GM19328 (cell line): Measurements from ENCODE around the gene GSTP1.
"Not testable (repeated sequence)": the region's sequence is repeated elsewhere in the genome, so short reads cannot be mapped to it uniquely, and the experiment has no call there.

Source experiments
- ATAC-seq: cut with Tn5 transposase; IDR thresholded peaks from one replicate; pipeline ENCODE4 v1.9.1; 2021; ENCODE audit warnings: mild to moderate bottlenecking, moderate library complexity; ENCODE audit not compliant: unreplicated experiment

Gene GSTP1

DNA sequence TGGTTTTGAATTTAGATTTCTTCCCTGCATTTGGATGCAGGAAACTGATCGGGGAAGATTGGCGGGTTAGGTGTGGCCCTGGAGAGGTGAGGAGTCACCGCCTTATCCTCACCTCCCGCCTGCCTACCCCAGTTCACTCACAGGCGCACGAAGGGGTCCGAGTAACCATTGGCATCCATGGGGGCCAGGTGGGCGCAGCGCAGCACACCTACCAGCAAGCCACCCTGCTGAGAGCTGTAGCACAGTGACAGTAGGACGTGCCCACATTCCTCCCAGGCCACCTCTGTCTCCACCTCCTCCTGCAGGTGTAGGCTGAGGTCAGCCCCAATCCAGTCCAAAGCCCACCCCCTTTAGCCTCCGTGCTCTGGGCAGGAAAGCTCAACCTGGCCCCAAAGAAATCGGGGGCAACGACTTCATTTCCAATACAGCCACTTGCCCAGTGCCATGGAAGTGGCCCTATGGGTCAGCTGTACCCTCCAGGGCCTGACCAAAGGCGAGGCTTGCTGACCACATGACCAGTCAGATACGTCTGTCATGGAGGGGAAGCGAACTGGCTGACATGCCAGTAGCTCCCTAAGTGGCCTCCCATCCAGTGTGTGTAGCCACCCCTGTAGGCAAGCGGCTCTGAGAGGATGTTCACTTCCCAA is 29.8 kb downstream of the GSTP1 start:
- ATAC-seq, result no peak

DNA sequence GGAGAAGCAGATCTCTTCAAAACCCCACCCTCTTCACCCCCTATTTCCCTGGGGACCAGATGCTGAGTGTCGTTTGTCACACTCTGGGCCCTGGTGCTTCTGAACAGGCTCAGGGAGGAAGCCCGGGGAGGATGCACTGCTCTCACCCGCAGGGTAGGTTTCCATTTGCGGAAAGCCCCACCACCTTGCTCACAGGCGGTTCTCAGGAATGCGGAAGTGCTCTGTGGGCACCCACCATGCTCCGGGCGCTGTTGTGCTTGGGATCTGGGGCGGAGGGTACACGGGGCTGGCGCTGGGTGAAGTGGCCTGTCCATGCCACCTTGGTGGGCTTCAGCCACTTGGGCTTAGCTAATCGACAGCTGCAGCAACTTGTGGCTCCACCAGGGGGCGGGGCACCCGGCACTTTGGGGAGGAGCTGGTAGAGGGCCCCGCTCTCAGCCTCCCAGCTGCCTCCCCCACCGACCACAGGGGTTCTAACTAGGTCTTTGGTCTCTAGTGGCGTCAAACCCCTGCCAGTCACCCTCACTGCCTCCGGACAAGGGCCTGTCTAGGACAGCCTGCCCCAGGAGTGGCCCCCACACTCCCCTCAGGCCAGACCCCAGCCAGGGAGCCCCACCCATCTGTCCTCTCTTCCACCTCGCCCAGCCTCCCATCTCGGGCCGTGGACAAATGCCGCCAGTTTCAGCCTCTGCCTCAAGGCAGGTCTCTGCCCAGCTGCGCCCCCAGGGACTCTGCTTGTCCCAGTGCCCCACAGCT is 30.5 kb downstream of the GSTP1 start:
- ATAC-seq, result no peak

DNA sequence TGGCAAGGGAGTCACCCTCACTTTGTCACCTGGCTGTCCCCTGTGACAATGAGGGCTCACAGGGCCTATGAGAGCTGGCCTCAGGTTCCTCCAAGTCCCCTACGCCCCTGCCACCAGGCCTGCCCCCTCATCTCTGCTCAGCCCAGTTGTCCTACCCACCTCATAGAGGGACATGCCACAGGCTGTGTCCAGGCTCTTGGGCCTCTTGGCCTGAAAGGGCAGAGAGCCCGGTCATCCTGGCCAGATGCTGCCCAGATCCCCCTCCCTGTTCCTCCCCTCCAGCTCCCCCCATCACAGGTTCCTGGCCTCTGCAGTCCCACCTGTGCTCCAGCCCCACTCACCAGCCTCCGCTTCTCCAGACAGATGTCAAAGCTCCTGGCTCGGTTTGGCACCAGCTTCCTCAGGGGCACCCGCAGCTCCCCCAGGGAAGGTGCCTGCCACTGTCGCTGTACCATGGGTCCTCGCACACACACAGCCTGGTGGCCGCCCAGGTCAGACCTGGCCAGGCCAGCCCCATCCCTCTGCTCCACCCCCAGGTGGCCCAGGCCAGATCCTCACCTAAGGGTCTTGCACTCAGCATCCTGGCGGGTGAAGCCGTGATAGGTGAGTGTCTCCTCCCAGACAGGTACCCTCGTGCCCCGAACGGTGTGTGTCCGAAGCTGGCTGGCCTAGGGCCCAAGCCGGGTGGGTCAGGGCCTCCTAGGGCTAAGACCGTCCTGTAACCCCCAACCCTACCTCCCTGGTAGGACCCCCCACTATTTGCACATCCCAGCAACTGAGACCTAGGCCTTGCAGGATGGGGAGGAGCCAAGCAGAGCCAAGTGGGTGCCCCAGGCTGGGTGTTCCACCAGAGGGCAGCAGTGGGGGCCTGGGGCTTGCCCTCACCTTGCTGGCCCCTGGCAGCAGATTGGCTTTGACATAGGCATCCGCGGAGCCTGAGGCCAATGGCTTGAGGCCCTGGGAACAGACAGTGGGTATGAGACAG is 31.4 kb downstream of the GSTP1 start:
- ATAC-seq, result no peak

DNA sequence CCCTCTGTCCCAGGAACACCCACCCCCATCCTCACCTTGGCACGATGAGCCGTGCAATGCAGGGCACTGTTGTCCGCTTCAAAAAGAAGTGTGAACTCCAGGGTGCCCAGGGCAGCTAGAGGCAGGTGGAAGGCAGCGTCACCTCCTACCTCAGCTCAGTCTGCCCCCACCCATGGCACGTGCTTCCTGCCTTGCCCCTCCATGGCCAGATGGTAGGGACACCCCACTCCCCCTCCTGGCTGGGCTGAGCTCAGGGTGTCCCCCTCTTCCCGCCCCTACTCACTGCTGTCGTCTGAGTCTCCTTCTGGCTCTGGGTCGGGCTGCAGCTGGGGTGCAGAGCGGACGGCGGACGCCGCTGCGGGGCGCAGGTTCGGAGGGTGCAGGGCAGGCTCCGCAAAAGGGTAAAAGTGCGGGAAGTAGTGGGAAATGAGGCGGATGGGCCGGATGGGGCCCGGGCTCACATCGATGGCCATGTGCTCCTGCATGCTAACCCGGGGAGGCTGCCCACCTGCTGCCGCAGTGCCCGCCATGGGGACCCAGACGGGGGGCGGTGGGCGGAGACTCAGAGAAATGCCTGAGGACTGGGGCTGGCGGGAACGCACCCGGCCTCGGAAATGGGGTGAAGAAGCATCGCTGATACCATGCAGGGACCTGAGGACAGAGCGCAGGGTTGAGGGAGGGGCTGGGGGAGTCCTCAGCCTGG is 32.3 kb downstream of the GSTP1 start:
- no peak for ATAC-seq

DNA sequence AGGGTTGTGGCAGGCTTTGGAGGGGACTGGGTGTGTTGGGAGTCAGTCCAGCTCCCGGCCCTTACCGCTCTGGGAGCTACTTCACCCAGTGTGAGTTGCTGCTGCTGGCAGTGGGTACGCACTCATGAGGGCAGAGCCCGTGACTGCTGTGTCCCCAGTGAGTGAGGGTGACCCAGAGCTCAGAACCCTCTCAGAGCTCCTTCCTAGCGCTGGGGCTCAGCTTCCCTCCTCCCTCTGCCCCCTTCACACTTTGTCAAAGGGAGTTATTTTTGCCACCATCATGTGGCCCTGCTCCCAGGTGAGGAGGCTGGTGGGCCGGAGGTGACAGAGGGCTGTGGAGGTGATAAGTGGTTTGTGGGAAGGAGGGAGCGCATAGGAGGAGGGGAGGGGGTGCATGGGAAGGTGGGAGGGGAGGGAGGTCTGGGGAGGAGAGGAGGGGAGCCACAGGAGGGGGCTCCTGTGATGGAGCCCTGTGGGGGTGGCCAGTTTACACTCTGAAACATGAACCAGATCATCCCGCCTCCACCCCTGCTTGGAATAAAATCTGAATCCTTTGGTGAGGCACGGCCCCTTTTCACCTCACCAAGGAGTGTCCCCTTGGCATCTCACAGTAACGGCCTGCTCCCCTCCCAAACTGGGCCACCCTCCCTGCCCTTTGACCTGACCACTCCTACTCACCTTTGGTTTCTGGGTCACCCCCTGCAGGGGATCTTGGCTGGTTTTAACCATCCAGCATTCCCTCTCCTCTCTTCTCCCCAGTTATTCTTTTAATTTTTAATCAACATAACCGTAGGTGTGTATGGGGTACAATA is 33.0 kb downstream of the GSTP1 start:
- no peak for ATAC-seq

DNA sequence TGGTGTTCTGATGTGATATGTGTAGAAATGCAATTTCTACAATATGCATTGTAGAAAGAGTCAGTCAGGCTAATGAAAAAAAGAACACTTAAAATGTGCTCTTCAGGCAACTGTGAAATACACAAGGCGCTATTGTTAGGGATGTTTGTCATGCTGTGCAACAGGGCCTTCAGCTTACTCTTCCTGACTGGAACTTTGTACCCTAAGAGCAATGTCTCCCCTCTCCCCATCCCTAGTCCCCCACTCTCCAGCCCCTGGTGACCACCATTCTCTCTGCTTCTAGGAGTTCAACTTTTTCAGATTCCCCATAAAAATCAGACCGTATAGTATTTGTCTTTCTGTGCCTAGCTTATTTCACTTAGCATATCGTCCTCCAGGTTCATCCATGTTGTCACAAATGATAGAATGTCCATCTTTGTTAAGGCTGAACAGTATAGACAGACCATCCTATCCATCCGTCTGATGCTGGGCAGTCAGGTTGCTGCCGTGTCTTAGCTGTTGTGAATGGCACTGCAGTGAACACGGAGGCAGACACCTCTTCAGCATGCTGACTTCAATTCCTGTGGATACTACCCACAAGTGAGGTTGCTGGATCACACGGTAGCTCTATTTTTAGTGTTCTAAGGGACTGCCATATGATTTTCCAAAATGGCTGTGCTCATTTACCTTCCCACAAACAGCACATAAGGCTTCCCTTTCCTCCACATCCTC is 33.8 kb downstream of the GSTP1 start:
- no peak for ATAC-seq

DNA sequence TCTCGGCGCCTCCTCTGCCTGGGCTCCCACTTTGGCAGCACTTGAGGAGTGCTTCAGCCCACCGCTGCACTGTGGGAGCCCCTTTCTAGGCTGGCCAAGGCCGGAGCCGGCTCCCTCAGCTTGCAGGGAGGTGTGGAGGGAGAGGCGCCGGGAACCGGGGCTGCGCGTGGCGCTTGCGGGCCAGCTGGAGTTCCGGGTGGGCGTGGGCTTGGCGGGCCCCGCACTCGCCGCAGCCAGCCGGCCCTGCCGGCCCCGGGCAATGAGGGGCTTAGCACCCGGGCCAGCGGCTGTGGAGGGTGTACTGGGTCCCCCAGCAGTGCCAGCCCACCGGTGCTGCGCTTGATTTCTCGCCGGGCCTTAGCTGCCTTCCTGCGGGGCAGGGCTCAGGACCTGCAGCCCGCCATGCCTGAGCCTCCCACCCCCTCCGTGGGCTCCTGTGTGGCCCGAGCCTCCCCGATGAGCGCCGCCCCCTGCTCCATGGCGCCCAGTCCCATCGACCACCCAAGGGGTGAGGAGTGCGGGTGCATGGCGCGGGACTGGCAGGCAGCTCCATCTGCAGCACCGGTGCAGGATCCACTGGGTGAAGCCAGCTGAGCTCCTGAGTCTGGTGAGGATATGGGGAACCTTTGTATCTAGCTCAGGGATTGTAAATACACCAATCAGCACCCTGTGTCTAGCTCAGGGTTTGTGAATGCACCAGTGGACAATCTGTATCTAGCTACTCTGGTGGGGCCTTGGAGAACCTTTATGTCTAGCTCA is 35.5 kb downstream of the GSTP1 start:
- not testable (repeated sequence) for ATAC-seq

DNA sequence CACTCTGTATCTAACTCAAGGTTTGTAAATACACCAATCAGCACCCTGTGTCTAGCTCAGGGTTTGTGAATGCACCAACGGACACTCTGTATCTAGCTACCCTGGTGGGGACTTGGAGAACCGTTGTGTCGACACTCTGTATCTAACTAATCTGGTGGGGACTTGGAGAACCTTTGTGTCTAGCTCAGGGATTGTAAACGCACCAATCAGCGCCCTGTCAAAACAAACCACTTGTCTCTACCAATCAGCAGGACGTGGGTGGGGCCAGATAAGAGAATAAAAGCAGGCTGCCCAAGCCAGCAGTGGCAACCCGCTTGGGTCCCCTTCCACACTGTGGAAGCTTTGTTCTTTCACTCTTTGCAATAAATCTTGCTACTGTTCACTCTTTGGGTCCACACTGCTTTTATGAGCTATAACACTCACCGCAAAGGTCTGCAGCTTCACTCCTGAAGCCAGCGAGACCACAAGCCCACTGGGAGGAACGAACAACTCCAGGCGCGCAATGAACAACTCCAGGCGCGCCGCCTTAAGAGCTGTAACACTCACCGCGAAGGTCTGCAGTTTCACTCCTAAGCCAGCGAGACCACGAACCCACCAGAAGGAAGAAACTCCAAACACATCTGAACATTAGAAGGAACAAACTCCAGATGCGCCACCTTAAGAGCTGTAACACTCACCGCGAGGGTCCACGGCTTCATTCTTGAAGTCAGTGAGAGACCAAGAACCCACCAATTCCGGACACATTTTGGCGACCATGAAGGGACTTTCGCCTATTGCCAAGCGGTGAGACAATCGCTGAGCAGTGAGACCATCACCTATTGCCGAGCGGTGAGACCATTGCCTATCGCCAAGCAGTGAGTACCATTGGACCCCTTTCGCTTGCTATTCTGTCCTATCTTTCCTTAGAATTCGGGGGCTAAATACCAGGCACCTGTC is 36.3 kb downstream of the GSTP1 start:
- not testable (repeated sequence) for ATAC-seq

DNA sequence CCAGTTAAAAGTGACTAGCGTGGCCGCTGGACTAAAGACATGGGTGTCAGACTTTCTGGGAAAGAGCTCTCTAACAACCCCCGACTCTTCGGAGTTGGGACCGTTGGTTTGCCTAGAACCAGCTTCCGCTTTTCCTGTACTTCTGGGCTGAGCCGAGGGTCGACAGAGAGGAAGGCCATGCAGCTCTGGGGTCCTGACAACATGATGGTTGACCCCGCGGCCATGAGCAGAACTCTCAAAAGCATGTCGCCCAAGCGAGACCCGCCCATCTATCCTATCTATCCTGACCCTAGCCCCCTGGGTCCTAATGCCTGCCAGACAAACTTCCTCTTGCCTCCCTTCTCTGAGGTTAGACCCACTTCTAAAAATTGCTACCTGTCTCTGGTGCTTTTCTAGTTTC is 37.0 kb downstream of the GSTP1 start:
- not testable (repeated sequence) for ATAC-seq

DNA sequence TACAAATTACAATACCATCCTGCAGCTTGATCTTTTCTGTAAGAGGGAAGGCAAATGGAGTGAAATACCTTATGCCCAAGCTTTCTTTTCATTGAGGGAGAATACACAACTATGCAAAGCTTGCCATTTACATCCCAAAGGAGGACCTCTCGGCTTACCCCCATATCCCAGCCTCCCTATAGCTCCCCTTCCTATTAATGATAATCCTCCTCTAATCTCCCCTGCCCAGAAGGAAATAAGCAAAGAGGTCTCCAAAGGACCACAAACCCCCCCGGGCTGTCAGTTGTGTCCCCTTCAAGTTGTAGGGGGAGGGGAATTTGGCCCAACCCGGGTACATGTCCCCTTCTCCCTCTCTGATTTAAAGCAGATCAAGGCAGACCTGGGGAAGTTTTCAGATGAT is 38.3 kb downstream of the GSTP1 start:
- not testable (repeated sequence) for ATAC-seq

DNA sequence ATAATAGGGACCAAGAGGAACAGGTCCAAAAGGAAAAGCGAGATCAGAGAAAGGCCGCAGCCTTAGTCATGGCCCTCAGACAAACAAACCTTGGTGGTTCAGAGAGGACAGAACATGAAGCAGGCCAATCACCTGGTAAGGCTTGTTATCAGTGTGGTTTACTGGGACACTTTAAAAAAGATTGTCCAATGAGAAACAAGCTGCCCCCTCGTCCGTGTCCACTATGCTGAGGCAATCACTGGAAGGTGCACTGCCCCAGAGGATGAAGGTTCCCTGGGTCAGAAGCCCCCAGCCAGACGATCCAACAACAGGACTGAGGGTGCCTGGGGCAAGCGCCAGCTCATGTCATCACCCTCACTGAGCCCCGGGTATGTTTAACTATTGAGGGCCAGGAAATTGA is 39.3 kb downstream of the GSTP1 start:
- not testable (repeated sequence) for ATAC-seq

DNA sequence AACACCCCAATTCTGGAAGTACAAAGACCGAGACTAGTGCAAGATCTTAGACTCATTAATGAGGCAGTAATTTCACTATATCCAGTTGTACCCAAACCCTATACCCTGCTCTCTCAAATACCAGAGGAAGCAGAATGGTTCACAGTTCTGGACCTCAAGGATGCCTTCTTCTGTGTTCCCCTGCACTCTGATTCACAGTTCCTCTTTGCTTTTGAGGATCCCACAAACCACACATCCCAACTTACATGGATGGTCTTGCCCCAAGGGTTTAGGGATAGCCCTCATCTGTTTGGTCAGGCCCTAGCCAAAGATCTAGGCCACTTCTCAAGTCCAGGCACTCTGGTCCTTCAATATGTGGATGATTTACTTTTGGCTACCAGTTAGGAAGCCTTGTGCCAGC is 40.2 kb downstream of the GSTP1 start:
- ATAC-seq, result not testable (repeated sequence)

DNA sequence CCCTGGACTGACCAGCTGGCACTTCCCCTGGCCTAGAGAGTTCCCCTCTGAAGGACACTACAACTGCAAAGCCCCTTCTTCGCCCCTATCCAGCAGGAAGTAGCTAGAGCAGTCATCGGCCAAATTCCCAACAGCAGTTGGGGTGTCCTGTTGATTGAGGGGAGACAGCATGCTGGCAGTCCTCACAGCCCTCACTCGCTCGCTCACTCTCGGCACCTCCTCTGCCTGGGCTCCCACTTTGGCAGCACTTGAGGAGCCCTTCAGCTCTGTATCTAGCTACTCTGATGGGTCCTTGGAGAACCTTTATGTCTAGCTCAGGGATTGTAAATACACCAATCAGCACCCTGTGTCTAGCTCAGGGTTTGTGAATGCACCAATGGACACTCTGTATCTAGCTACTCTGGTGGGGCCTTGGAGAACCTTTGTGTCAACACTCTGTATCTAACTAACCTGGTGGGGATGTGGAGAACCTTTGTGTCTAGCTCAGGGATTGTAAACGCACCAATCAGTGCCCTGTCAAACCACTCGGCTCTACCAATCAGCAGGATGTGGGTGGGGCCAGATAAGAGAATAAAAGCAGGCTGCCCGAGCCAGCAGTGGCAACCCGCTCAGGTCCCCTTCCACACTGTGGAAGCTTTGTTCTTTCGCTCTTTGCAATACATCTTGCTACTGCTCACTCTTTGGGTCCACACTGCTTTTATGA is 42.7 kb downstream of the GSTP1 start:
- not testable (repeated sequence) for ATAC-seq

DNA sequence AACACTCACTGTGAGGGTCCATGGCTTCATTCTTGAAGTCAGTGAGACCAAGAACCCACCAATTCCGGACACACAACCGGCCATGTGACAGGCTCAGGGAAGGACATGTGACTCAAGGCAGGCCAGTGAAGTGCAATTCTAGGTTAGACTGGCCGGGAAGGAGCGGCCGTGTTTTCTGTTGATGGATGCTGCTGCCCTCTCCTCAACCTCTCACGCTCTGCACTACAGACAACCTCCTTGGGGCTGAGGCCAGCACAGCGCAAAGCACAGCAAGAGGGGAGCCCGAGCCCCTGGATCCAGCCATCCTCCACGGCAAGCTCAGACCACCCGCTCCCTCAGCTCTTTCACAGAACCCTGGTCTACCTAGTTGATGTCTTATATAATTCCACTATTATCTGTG is 43.4 kb downstream of the GSTP1 start:
- no peak for ATAC-seq

DNA sequence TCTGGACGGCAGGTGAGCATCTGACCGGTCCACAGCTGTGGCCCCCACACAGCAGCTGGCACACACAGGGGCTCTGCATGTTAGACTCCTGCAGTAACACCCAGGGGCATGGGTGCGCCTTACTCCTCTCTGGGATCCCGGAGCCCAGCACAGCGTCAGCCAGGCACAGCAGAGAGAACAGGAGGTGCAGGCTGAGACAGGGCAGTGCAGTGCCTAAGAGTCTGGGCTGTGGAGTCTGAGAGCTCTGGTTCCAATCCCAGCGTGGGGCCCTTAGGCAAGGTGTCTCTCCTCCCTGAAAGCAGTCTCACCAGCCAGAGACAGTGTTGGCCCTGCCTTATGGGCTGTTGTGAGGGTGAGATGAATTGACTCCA is 43.8 kb downstream of the GSTP1 start:
- no peak for ATAC-seq

DNA sequence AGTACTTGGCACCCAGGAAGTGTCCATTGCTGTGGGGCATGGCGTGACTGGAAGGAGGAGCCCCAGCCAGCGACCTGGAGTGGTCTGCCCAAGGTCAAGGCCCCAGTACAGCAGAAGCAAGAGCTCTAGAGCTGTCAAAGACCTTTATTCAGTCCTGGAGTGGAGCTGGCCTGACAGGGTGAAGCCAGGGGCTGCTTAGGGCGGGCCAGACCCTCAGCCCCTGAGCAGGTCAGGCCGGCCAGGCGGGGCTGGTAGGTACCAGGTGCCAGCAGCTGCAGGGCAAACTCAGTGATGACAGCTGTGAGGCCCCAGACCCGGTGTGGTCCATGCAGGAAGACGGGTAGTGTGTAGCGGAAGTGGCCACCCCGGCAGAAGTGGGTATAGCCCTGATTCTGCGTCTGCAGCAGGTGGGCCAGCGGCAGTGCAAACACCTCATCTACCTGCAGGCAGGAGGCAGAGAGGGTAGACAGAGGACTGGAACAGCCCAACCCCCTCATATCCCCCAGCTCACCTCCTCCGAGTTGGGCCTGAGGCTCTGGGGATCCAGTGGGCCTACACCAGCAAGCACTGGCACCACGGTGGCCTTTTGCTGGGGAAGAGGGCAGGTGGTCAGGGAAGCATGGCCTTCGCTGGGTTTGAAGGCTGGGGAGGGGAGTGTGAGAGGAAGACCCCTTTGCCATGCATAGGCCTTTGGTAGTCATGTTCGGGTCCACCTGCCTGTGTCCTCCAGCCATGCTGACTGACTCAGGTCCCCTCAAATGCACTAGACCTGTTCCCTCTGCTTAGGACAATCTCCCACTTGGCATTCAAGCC is 44.4 kb downstream of the GSTP1 start:
- no peak for ATAC-seq
